ENCODE data around the gene TEKT5. TPM values are rescaled to one million over a fixed set of nuclear protein-coding genes. Genes with fewer than 3 reads are reported as not detected.
"Not testable (repeated sequence)": the region's sequence is repeated elsewhere in the genome, so short reads cannot be mapped to it uniquely, and the experiment has no call there.

The TEKT5 gene
- total RNA-seq, 1 experiment from 2014 or later, result 0.12 TPM

DNA sequence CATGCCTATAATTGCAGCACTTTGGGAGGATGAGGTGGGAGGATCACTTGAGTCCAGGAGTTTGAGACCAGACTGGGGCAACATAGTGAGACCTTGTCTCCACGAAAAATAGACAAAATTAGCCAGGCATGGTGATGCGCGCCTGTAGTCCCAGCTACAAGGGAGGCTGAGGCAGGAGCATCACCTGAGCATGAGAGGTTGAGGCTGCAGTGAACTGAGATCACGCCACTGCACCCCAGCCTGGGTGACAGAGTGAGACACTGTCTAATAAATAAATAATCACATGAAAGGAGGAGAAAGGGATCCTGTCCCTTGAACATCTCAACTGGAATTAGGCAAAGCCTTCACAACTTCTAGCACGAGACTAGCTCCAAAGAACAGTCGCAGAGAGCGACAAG, 53.2 kb downstream of the TEKT5 start:
- Histone ChIP-seq H3K27ac (no peak overlapping the region), H3K9me3 (replicated peaks) (no peaks in the 10 kb centered on the region)

DNA sequence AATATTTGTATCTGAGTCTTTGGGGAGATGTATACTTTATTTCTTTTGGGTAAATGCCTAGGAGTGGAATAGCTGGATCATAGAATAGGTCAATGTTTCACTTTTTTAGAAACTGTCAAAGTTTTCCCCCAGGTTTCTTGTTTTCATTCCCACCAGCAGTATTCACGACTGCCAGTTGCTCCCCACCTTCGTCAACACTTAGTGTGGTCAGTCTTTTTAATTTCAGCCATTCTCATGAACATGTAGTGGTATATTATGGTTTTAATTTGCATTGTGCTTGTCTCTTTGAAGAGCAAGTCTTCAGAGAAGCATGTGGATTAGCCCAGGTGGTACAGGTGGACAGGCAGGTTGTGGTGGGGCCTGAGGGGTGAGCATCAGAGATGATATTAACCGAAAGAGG, 53.8 kb downstream of the TEKT5 start:
- Histone ChIP-seq H3K4me1 (no peaks in the 10 kb centered on the region), H3K27ac (no peak overlapping the region), H3K9me3 (replicated peaks) (no peaks in the 10 kb centered on the region), H3K4me3 (no peak overlapping the region), H3K27me3 (no peaks in the 10 kb centered on the region), H3K36me3 (no peaks in the 10 kb centered on the region)
- no peak for DNase-seq

More for the DNA sequence above, 53.2 kb downstream of the TEKT5 start:
- H3K36me3 ChIP-seq, result no peaks in the 10 kb centered on the region
- no peak overlapping the region for H3K4me3 ChIP-seq
- no peaks in the 10 kb centered on the region for H3K27me3 ChIP-seq
- no peak for DNase-seq
- no peaks in the 10 kb centered on the region for H3K4me1 ChIP-seq

DNA sequence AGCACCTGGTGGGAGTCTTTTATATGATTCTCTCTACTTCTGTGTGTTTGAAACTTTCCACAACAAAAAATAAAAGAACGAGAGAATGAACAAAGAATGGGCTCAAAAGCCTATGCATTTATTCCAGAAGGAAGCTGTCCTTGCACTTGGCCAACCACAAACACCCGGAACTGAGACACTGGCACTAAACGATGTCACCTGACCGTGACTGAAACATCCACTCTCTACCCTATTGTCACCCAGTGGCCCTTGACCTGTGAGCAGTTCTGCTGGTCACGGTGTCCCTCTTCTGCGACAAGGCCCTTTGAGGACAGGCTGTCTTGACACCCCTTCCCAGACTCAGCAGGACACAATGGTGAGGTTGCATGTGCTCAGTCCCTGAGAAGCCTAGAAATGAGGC, 56.6 kb downstream of the TEKT5 start:
- H3K36me3 ChIP-seq, result no peaks in the 10 kb centered on the region
- no peaks in the 10 kb centered on the region for H3K9me3 ChIP-seq (replicated peaks)
- H3K4me3 ChIP-seq, result no peak overlapping the region
- no peaks in the 10 kb centered on the region for H3K27me3 ChIP-seq
- H3K27ac ChIP-seq, result no peak overlapping the region
- no peaks in the 10 kb centered on the region for H3K4me1 ChIP-seq
- no peak for DNase-seq

DNA sequence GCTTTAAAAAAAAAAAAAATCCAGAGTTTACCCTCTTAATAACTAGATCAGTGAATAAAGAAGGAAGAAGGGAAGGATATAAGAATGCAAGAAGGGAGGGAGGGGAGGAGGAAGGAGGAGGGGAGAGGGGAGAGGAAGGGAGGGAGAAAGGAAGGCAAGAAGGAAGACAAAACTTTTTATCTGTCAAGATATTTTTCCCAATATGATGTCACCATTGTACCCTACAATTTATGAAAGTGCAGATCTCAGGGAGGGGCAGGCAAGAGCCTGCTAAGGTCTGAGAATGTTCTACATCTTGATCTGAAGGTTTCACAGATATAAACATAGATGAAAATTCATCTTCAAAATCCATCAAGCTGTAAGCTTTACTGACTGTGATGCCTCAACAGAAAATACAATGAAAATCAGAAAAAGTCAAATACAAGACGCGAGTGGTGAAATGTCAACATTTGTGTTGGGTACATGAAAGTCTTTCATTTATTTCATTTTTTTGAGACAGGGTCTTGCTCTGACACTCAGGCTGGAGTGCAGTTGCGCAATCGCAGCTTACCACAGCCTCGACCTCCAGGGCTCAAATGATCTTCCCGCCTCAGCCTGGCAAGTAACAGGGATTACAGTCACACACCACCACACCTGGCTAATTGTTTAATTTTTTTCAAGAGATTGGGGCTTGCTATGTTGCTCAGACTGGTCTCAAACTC, 57.2 kb downstream of the TEKT5 start:
- no peaks in the 10 kb centered on the region for H3K9me3 ChIP-seq (replicated peaks)
- DNase-seq, result no peak
- no peaks in the 10 kb centered on the region for H3K36me3 ChIP-seq
- H3K4me3 ChIP-seq, result no peak overlapping the region
- no peaks in the 10 kb centered on the region for H3K27me3 ChIP-seq
- no peak overlapping the region for H3K27ac ChIP-seq
- no peaks in the 10 kb centered on the region for H3K4me1 ChIP-seq

DNA sequence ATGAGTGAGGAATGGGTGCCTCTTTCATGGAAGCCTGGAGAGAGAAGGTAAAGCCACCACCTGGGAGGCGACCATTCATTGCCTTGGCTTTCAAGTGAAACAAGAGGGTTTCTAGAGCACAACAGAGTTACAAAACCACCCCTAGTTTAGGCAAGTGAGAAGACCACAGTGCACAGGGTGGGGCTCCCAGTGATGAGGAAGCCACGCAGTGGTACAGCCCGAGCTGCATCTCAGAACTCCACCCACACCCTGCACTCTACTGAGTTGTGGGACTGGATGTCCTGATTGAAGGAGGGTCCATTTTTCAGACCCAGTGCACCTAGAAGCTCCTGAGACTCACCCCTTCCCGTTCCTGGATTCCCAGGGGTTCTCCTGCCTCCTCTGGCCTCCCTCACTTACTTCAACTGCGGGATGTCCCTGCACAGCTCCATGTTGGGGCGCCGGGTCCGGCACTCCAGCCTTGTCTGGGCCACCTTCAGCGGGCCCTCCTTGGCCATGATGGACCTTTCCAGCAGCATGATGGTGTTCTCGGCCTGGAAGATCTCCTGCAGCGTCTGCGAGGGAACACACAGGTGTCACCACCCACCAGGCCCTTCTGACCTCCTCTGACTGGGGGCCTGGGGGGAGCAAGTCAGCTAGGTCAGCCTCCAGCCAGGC, 59.2 kb downstream of the TEKT5 start:
- Histone ChIP-seq H3K36me3 (no peaks in the 10 kb centered on the region), H3K4me1 (no peaks in the 10 kb centered on the region), H3K27me3 (no peaks in the 10 kb centered on the region), H3K4me3 (no peak overlapping the region), H3K9me3 (replicated peaks) (no peaks in the 10 kb centered on the region), H3K27ac (no peak overlapping the region)
- DNase-seq, result no peak

DNA sequence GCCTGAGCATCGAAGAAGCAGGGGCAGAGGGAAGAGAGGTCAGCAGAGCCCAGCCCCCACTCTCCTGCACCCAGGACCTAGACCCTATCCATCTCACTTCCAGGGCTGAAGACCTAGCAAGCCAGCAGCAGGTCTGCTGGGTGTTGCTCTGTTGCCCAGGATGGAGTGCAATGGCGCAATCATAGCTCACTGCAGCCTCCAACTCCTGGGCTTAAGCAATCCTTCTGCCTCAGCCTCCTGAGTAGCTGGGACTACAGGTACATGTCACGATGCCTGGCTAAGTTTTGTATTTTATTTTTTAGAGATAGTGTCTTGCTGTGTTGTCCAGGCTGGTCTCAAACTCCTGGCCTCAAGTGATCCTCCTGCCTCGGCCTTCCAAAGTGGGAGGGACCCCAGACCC, 61.3 kb downstream of the TEKT5 start:
- H3K4me1 ChIP-seq; DNase-seq; H3K27ac ChIP-seq; H3K27me3 ChIP-seq; H3K4me3 ChIP-seq; H3K36me3 ChIP-seq; H3K9me3 ChIP-seq (replicated peaks): not testable (repeated sequence)

DNA sequence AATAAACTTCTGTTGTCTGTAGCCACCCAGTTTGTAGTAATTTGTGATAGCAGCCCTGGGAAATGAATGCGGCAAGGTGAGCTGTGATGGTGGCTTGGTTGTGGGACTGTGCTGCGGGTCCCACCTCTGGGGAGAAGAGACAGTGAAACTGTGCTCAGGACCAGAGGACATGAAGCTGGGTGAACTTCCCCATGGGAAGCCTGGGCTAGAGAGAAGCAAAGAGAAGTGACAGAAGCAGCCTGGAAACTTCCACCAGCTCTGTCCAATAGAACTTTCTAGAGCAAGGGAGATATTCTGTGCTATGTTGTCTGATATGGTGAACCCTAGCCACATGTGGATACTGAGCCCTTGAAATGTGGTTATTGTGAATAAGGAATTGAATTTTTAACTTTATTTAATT, 62.8 kb downstream of the TEKT5 start:
- H3K27ac ChIP-seq, result no peak overlapping the region
- H3K36me3 ChIP-seq, result no peaks in the 10 kb centered on the region
- H3K9me3 ChIP-seq (replicated peaks), result no peaks in the 10 kb centered on the region
- no peaks in the 10 kb centered on the region for H3K27me3 ChIP-seq
- no peak overlapping the region for H3K4me3 ChIP-seq
- no peak for DNase-seq
- no peaks in the 10 kb centered on the region for H3K4me1 ChIP-seq

DNA sequence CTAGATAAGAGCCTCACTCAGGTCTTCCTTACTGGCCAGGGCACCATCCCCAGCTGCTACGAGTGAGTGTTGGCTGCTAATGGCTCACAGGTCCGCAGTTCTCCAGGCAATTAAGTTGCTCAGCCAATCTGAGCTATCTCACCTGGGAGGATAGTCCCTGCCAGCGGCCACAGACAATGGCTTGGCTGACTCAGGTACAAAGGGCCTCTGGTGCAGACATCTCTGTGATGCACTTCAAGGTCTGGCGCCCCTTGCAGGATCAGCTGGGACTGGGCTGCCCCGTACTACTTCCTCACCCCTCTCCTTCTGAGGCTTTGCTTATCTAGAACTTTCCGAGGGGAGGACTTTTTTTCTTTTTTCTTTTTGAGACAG, 65.2 kb downstream of the TEKT5 start:
- H3K27me3 ChIP-seq, result no peaks in the 10 kb centered on the region
- no peak overlapping the region for H3K27ac ChIP-seq
- no peaks in the 10 kb centered on the region for H3K36me3 ChIP-seq
- no peaks in the 10 kb centered on the region for H3K9me3 ChIP-seq (replicated peaks)
- DNase-seq, result no peak
- no peak overlapping the region for H3K4me3 ChIP-seq
- H3K4me1 ChIP-seq, result no peaks in the 10 kb centered on the region

DNA sequence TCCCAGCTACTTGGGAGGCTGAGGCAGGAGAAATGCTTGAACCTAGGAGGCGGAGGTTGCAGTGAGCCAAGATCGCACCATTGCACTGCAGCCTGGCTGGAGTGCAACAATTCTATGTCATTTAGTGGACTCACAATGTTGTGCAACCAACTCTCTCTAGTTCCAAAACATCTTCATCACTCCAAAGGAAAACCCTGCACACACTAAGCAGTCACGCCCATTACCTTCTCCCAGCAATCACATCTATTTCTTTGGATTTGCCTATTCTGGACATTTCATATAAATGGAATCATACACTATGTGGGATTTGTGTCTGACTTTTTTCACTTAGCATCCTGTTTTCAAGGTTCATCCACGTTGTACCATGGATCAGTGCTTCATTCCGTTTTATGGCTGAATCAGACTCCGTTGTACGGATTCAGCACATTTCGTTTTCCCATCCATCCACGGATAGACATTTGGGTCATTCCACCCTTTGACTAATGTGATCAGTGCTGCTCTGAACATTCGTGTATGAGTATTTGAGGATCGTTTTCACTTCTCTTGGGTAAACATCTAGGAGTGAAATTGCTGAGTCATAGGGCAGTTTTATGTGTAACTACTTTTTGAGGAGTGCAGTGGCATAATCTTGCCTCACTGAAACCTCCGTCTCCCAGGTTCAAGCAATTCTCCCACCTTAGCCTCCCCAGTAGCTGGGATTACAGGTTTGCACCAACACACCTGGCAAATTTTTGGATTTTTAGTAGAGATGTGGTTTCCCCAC, 69.0 kb downstream of the TEKT5 start:
- DNase-seq, result no peak
- Histone ChIP-seq H3K4me1 (no peaks in the 10 kb centered on the region), H3K36me3 (no peaks in the 10 kb centered on the region), H3K27me3 (no peaks in the 10 kb centered on the region), H3K9me3 (replicated peaks) (no peaks in the 10 kb centered on the region), H3K27ac (no peak overlapping the region), H3K4me3 (no peak overlapping the region)

DNA sequence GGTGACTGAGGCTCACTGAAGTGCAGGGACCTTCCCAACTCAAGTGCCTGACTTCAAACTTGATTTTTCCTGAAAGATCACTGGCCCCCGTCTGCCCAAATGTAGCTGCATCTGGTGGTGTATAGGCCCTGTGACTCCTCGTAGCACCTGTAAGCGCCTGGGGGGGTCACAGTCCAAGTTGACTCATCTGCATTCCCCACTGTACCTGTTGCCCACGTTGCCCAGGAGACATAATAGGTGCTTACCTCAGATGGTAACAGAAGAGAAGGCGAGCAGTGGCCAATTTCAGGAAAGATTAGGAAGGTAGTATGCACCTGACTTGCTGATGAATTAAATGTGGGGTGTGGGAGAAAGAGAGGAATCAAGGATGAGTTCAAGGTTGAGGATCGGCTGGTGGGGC, 70.2 kb downstream of the TEKT5 start:
- H3K36me3 ChIP-seq, result no peaks in the 10 kb centered on the region
- H3K27ac ChIP-seq, result no peak overlapping the region
- H3K4me3 ChIP-seq, result no peak overlapping the region
- DNase-seq, result no peak
- H3K4me1 ChIP-seq, result no peaks in the 10 kb centered on the region
- H3K9me3 ChIP-seq (replicated peaks), result no peaks in the 10 kb centered on the region
- no peaks in the 10 kb centered on the region for H3K27me3 ChIP-seq

DNA sequence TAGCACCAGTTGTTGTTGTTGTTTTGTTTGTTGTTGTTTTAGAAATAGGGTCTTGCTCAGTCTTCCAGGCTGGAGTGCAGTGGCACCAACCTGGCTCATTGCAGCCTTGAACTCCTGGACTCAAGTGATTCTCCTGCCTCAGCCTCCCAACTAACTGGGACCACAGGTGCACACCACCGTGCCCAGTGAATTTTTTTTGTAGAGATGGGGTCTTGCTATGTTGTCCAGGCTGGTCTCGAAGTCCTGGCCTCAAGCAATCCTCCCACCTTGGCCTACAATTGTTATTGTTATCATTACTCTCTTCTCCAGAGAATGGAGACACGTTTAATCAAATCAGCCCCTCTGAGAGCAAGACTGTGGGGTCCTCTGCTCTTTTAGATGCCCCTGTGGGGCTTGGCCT, 71.7 kb downstream of the TEKT5 start:
- no peak overlapping the region for H3K27ac ChIP-seq

DNA sequence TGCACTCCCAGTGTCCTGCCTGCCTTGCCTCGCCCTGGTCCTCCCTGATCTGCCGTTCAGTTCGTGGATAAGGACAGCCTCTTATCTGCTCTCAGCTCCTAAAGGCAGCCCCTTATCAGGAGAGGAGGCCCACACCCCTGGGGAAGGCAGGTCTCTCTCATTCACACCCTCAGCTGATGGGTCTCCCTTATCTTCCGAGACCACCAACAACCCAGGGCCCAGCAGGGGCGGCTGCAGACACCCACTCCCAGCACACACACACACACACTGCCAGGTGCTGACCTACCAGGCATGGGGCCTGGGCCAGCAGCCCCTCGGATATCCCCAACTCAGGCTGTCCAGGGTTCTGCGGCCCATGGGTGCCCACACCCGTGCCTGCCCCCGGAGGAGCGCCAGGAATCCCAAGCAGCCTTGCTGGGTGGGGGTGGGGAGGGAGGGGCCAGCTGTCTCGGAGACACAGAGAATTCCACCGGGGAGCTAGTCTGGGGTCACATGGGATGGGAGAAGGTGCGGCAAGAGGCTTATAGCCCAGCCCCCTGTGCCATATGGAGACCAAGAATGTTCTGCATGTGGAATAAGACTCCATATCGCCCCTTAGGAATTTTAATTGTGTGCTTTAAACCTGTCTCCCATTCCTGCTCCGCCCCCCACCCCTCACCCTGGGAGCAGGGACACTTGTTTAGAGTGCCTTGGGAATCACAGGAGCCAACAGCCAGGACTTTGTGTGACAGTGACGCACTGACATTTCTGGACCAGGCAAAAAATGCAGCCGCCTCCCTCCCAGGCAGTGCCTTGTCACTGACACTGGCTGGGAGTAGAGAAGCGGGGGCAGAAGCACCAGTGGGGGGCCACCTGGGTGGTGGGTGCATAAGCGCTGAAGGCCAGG, 72.5 kb downstream of the TEKT5 start:
- DNase-seq, result no peak
- no peak overlapping the region for H3K27ac ChIP-seq

More for the DNA sequence above, 71.7 kb downstream of the TEKT5 start:
- DNase-seq, result no peak
- H3K4me1 ChIP-seq, result no peaks in the 10 kb centered on the region
- H3K36me3 ChIP-seq, result no peaks in the 10 kb centered on the region
- no peak overlapping the region for H3K4me3 ChIP-seq
- no peaks in the 10 kb centered on the region for H3K9me3 ChIP-seq (replicated peaks)
- H3K27me3 ChIP-seq, result no peaks in the 10 kb centered on the region

DNA sequence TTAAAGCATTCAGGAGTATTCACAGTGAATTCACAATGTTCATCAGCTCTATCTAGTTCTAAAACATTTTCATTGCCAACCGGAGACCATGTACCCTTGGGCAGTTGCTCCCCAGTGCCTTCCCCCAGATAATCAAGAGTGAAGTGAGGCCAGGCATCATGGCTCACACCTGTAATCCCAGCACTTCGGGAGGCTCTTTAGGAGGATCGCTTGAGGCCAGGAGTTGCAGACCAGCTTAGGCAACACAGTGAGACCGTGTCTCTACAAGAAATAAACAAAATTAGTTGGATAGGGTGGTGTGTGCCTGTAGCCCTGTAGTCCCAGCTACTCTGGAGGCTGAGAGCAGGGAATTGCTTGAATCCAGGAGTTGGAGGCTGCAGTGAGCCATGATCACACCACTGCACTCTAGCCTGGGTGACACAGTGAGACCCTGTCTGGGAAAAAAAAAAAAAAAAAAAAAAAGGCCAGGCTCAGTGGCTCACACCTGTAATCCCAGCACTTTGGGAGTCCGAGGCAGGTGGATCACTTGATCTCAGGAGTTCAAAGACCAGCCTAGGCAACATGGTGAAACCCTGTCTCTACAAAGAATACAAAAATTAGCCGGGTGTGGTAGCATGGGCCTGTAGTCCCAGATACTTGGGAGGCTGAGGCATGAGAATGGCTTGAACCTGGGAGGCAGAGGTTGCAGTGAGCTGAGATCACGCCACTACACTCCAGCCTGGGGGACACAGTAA, 73.3 kb downstream of the TEKT5 start:
- H3K27ac ChIP-seq; H3K9me3 ChIP-seq (replicated peaks); H3K4me3 ChIP-seq; H3K4me1 ChIP-seq; H3K36me3 ChIP-seq; H3K27me3 ChIP-seq; DNase-seq: not testable (repeated sequence)

More for the DNA sequence above, 72.5 kb downstream of the TEKT5 start:
- no peaks in the 10 kb centered on the region for H3K36me3 ChIP-seq
- H3K27me3 ChIP-seq, result no peaks in the 10 kb centered on the region
- H3K4me3 ChIP-seq, result no peak overlapping the region
- peaks cover 4% of the 10 kb centered on the region; the same call in 1 of the 2 replicates for H3K4me1 ChIP-seq
- no peaks in the 10 kb centered on the region for H3K9me3 ChIP-seq (replicated peaks)

DNA sequence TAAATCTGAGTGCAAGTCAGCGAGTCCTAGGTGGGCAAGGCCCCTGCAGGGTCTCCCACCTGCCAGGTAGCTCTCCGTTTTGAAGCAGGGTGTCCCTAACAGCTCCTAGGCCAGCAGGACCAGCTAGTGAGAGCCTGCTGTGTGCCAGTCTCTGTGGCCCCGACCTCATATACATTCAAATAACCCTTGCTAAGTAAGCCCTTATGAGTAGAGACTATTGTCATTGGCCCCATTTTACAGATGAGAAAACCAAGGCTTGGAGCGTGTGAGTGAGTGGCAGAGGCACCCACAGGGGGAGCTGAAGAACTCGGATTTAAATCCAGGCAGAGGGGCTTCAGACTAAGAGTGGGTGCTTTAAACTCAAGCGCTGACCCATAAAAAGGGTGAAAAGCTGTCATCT, 74.6 kb downstream of the TEKT5 start:
- H3K27ac ChIP-seq, result no peak overlapping the region
- H3K36me3 ChIP-seq, result no peaks in the 10 kb centered on the region
- H3K27me3 ChIP-seq, result no peaks in the 10 kb centered on the region
- DNase-seq, result no peak
- no peaks in the 10 kb centered on the region for H3K9me3 ChIP-seq (replicated peaks)
- H3K4me1 ChIP-seq, result peaks cover 4% of the 10 kb centered on the region; the same call in 1 of the 2 replicates
- no peak overlapping the region for H3K4me3 ChIP-seq

All from SJCRH30 (cell line).